ENCODE data around the gene HNF4A. TPM values are rescaled to one million over a fixed set of nuclear protein-coding genes. Genes with fewer than 3 reads are reported as not detected.

The HNF4A gene
- total and polyA plus RNA-seq, 2 donors (not counting 3 experiments of a cell fraction or from before 2014, with no cell fraction given) = not detected

DNA sequence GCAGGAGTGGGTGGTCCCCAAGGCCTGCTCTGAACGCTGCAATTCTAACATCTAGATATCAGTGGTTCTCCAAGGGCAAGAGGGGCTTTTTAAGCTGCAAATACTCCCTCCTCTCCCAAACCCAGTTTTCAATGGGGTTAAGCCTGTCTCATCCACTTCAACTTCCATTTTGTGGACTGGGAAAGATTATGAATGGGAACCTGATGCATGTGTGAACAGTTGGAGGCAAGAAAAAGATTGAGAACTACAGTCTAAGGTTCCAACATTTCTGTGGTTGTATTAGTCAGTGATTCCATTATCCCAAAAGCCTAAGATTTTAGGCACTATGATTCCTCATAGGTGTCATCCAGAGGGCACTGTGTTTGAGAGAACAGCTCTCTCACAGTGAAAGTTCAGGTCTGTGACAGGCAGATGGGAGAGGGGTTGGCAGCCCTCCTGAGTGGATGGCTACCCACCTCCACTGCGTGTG lies 53.7 kb downstream of the HNF4A start:
- no peaks in the 10 kb centered on the region for H3K4me1 ChIP-seq (ENCODE audit: control insufficient read depth, extremely low read depth, insufficient read depth, low read length)
- H4K20me1 ChIP-seq (replicated peaks; ENCODE audit: control insufficient read depth, extremely low read depth, insufficient read depth, low read length) = no peaks in the 10 kb centered on the region
- H3K9me1 ChIP-seq (replicated peaks; ENCODE audit: control insufficient read depth, extremely low read depth, insufficient read depth, low read length) = no peaks in the 10 kb centered on the region
- no peak for TF ChIP-seq FOS (IDR thresholded peaks at IDR 0.05; ENCODE audit: borderline replicate concordance, insufficient read depth, low read length)
- TF ChIP-seq, protein P1, sequence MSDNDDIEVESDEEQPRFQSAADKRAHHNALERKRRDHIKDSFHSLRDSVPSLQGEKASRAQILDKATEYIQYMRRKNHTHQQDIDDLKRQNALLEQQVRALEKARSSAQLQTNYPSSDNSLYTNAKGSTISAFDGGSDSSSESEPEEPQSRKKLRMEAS (IDR thresholded peaks at IDR 0.05; ENCODE audit: insufficient read depth, insufficient read length) = no peak
- no peak for TF ChIP-seq POLR2AphosphoS5 (IDR thresholded peaks at IDR 0.05; ENCODE audit: insufficient read depth, low read depth, low read length)
- TF ChIP-seq GATA2 (IDR thresholded peaks at IDR 0.05; ENCODE audit: insufficient read depth, insufficient read length, low read depth, low read length) = no peak
- no peak for TF ChIP-seq JUN (IDR thresholded peaks at IDR 0.05; ENCODE audit: borderline replicate concordance, insufficient read depth, insufficient read length, low read depth)
- TF ChIP-seq POLR2A (IDR thresholded peaks at IDR 0.05; ENCODE audit: low read depth, low read length) = no peak
- no peak for TF ChIP-seq MYC (IDR thresholded peaks at IDR 0.05; ENCODE audit: low read depth, low read length)
- no peak for TF ChIP-seq EZH2 (IDR thresholded peaks at IDR 0.05; ENCODE audit: borderline replicate concordance, low read depth, low read length, severe bottlenecking)
- TF ChIP-seq, protein P2, sequence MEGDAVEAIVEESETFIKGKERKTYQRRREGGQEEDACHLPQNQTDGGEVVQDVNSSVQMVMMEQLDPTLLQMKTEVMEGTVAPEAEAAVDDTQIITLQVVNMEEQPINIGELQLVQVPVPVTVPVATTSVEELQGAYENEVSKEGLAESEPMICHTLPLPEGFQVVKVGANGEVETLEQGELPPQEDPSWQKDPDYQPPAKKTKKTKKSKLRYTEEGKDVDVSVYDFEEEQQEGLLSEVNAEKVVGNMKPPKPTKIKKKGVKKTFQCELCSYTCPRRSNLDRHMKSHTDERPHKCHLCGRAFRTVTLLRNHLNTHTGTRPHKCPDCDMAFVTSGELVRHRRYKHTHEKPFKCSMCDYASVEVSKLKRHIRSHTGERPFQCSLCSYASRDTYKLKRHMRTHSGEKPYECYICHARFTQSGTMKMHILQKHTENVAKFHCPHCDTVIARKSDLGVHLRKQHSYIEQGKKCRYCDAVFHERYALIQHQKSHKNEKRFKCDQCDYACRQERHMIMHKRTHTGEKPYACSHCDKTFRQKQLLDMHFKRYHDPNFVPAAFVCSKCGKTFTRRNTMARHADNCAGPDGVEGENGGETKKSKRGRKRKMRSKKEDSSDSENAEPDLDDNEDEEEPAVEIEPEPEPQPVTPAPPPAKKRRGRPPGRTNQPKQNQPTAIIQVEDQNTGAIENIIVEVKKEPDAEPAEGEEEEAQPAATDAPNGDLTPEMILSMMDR (IDR thresholded peaks at IDR 0.05; ENCODE audit: extremely low read depth in 1 of 2, insufficient read depth in 1 of 2, low read depth in 1 of 2, low read length in 2 of 2) = no peak
- dilution Hi-C loops (cut with MboI; ENCODE audit: extremely low pct_ligation_motif_present, low sequenced_read_pairs) = no loop called here
- H2AFZ ChIP-seq (ENCODE audit: low read depth, low read length) = no peak overlapping the region
- CTCF ChIA-PET = no interaction called here
- H3K27me3 ChIP-seq (ENCODE audit: control insufficient read depth in 2 of 2, insufficient read depth in 2 of 2, low read length in 2 of 2) = no peaks in the 10 kb centered on the region
- POLR2A ChIA-PET = no interaction called here
- intact Hi-C loops (cut with micrococcal nuclease) = no loop called here
- FAIRE-seq (no peak), DNase-seq (ENCODE audit: low read depth, low spot score) (no peak)
- H3K4me3 ChIP-seq (replicated peaks in 1 of 3; ENCODE audit: insufficient read depth in 1 of 3, low read depth in 1 of 3, low read length in 3 of 3) = no peak overlapping the region
- no TSS peak for BruUV-seq (replicated peaks)
- no peaks in the 10 kb centered on the region for H3K79me2 ChIP-seq (ENCODE audit: control insufficient read depth, insufficient read depth, low read length)
- no peak overlapping the region for H3K9ac ChIP-seq (replicated peaks; ENCODE audit: extremely low read depth, insufficient read depth, low read length)
- H3K27ac ChIP-seq (ENCODE audit: insufficient read depth, low read depth, low read length) = no peak overlapping the region
- H3K36me3 ChIP-seq (ENCODE audit: control insufficient read depth in 2 of 2, extremely low read depth in 1 of 2, insufficient read depth in 2 of 2, low read length in 2 of 2) = no peaks in the 10 kb centered on the region
- H3K9me3 ChIP-seq (replicated peaks; ENCODE audit: control insufficient read depth, insufficient read depth, low read length) = no peaks in the 10 kb centered on the region
- no peak overlapping the region for H3K4me2 ChIP-seq (ENCODE audit: insufficient read depth, low read length)
